Tibial nerve (tissue), 4 donors: ENCODE measurements around the gene GNPAT.

ENCODE experiments used
- CTCF ChIP-seq, 5 experiments: fragments of 200-600 bp in 3 of 5; fragments of 450-650 bp in 2 of 5; sonication (generic) in 3 of 5; IDR thresholded peaks; one replicate each; pipeline ENCODE4 v1.5.1; 2016 to 2019; ENCODE audit warnings: antibody characterized with exemption in 5 of 5, mild to moderate bottlenecking in 3 of 5, moderate library complexity in 2 of 5
- EP300 ChIP-seq, 2 donors: sonication (generic); formaldehyde crosslinking; IDR thresholded peaks; one replicate each; pipeline ENCODE4 v1.6.1; 2017; ENCODE audit warnings: antibody characterized with exemption in 2 of 2, mild to moderate bottlenecking in 1 of 2
- POLR2A ChIP-seq, 2 donors: fragments of 450-650 bp; IDR thresholded peaks; one replicate each; pipeline ENCODE4 v1.6.1; 2017; ENCODE audit warnings: antibody characterized with exemption in 2 of 2, mild to moderate bottlenecking in 2 of 2, moderate library complexity in 2 of 2

GRCh38 chr1:231312432-231312788 lies 71.4 kb downstream of the GNPAT start:
- TF ChIP-seq EP300 (IDR thresholded peaks at IDR 0.05) (no peak), CTCF (IDR thresholded peaks at IDR 0.05) (no peak), POLR2A (IDR thresholded peaks at IDR 0.05) (no peak)
